AG04450 (cell line): ENCODE results near the gene TROAP. TPM values are rescaled to one million over a fixed set of nuclear protein-coding genes. Genes with fewer than 3 reads are reported as not detected.

Experiments
- CTCF ChIA-PET: fragments of 300-600, 350-600 bp; formaldehyde crosslinking; extraction: SDS; loops from one replicate; lab custom pipeline; 2022; ENCODE audit warnings: antibody characterized with exemption, inconsistent platforms; lab: Charles Lee
- POLR2A ChIA-PET: fragments of 350-600 bp; formaldehyde crosslinking; extraction: SDS; loops from one replicate; lab custom pipeline; 2021; ENCODE audit warnings: antibody characterized with exemption, inconsistent platforms; lab: Yijun Ruan, JAX
- DNase-seq: peaks from one replicate; pipeline ENCODE4 v3.0.0-alpha.2; 2011; ENCODE audit warnings: low read depth, low spot score
- H3K27ac ChIP-seq: one replicate; pipeline ENCODE4 v1.5.1; 2012; ENCODE audit warnings: low read depth, low read length, control low read depth
- H3K27me3 ChIP-seq: one replicate; pipeline ENCODE4 v1.6.0; 2012; ENCODE audit warnings: low read length; ENCODE audit not compliant: control insufficient read depth, insufficient read depth
- H3K4me3 ChIP-seq: 2 replicates; pipeline ENCODE4 v1.5.1; 2011; ENCODE audit warnings: mild to moderate bottlenecking, low read depth, low read length, control low read depth
- H3K9me3 ChIP-seq: 2 replicates; pipeline ENCODE4 v1.5.1; 2012; ENCODE audit warnings: low read length; ENCODE audit not compliant: control insufficient read depth, insufficient read depth
- polyA plus RNA-seq: library from polyadenylated mRNA; depleted of rRNA; stranded (reverse); fragments of >200 nt; gene quantifications from 2 replicates; pipeline ENCODE4 v1.2.3, GENCODE V29; 2011
- TF ChIP-seq, protein P1 (sequence below): IDR thresholded peaks from 2 replicates; pipeline ENCODE4 v1.5.1; 2011; ENCODE audit warnings: low read depth, low read length, control low read depth, inconsistent platforms

Gene TROAP
- polyA plus RNA-seq, 1 experiment = 7.6 TPM

DNA sequence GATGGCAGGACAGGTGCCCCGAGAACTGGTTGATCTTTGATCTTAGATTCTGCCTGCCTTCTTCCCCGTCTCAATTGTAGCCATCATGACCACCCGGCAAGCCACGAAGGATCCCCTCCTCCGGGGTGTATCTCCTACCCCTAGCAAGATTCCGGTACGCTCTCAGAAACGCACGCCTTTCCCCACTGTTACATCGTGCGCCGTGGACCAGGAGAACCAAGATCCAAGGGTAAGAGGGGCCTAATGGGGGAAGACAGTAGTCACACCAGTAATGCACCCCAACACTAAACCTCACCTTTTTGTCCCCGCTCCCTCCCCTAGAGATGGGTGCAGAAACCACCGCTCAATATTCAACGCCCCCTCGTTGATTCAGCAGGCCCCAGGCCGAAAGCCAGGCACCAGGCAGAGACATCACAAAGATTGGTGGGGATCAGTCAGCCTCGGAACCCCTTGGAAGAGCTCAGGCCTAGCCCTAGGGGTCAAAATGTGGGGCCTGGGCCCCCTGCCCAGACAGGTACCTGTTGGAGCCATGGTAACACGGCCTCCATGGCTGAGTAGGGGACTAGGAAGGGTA is 556 bp downstream of the TROAP start:
- POLR2A ChIA-PET = interaction anchor here (0.6 to 1.6 kb wide), 12 partner anchors 8 to 516 kb away, joined by 3 to 11 read pairs (median 3); partner anchors contain the start of genes FAM186B, PRPH, SPATS2 and TUBA1A
- Histone ChIP-seq H3K27ac (no peak overlapping the region), H3K9me3 (no peaks in the 10 kb centered on the region), H3K4me3 (peak overlapping the region; percentile 84), H3K27me3 (peaks cover 4% of the 10 kb centered on the region)
- no peak for DNase-seq
- TF ChIP-seq, protein P1, sequence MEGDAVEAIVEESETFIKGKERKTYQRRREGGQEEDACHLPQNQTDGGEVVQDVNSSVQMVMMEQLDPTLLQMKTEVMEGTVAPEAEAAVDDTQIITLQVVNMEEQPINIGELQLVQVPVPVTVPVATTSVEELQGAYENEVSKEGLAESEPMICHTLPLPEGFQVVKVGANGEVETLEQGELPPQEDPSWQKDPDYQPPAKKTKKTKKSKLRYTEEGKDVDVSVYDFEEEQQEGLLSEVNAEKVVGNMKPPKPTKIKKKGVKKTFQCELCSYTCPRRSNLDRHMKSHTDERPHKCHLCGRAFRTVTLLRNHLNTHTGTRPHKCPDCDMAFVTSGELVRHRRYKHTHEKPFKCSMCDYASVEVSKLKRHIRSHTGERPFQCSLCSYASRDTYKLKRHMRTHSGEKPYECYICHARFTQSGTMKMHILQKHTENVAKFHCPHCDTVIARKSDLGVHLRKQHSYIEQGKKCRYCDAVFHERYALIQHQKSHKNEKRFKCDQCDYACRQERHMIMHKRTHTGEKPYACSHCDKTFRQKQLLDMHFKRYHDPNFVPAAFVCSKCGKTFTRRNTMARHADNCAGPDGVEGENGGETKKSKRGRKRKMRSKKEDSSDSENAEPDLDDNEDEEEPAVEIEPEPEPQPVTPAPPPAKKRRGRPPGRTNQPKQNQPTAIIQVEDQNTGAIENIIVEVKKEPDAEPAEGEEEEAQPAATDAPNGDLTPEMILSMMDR = no peak
- CTCF ChIA-PET = interaction anchor here (0.8 to 2.8 kb wide), 7 partner anchors 8 to 191 kb away, joined by 3 to 18 read pairs (median 10); no protein-coding TSS in a partner anchor

- no peak overlapping the region for H3K4me3 ChIP-seq
- CTCF ChIA-PET = interaction anchor here (0.7 to 2.0 kb wide), 3 partner anchors 17 to 37 kb away, joined by 3 to 5 read pairs (median 4); no protein-coding TSS in a partner anchor
- TF ChIP-seq, protein P1 = no peak
- no peak overlapping the region for H3K27ac ChIP-seq
- H3K9me3 ChIP-seq = no peaks in the 10 kb centered on the region
- no peaks in the 10 kb centered on the region for H3K27me3 ChIP-seq
- no peak for DNase-seq
- POLR2A ChIA-PET = no interaction called here
Observed at GRCh38 chr12:49325606-49326005, 2.6 kb downstream of the TROAP start.

GRCh38 chr12:49327368-49327767 is 4.3 kb downstream of the TROAP start:
- TF ChIP-seq, protein P1 = no peak
- H3K4me3 ChIP-seq = no peak overlapping the region
- CTCF ChIA-PET = no interaction called here
- no peak for DNase-seq
- no peaks in the 10 kb centered on the region for H3K27me3 ChIP-seq
- no peak overlapping the region for H3K27ac ChIP-seq
- POLR2A ChIA-PET = no interaction called here
- no peaks in the 10 kb centered on the region for H3K9me3 ChIP-seq

DNA sequence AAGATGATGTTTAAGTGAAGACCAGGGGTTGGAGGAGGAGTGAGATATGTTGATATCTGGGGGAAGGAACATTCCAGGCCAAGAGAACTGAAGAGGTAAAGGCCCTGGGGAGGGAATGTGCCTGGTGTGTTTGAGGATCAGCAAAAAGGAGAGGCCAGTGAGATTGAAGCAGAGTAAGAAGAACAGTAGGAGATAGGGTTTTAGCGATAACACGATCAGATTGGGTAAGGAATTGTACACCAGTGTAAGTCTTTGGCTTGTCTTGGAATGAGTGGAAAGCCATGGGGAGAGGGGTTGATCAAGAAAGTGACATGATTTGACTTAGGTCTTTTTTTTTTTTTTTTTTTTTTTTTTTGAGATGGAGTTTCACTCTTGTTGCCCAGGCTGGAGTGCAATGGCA is 4.8 kb downstream of the TROAP start:
- CTCF ChIA-PET = no interaction called here

DNA sequence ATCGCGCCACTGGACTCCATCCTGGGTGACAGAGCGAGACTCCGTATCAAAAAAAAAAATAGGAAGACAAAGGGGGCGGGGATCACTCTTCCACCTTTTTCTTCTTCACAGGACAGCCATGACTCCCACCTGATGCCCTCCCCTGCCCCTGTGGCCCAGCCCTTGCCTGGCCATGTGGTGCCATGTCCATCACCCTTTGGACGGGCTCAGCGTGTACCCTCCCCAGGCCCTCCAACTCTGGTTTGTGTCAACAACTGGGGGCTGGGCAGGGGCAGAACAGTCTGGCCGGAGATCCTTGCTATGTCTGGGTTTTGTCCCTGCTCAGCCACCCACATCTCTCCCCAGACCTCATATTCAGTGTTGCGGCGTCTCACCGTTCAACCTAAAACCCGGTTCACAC is 5.8 kb downstream of the TROAP start:
- DNase-seq = no peak
- Histone ChIP-seq H3K9me3 (no peaks in the 10 kb centered on the region; the same call in 1 of the 2 replicates), H3K27ac (no peak overlapping the region), H3K27me3 (peaks cover 4% of the 10 kb centered on the region), H3K4me3 (no peak overlapping the region)
- POLR2A ChIA-PET = no interaction called here
- TF ChIP-seq, protein P1 = no peak
- CTCF ChIA-PET = no interaction called here

More for the DNA sequence above, 4.8 kb downstream of the TROAP start:
- Histone ChIP-seq H3K4me3 (no peak overlapping the region), H3K27me3 (peaks cover under 1% of the 10 kb centered on the region), H3K9me3 (no peaks in the 10 kb centered on the region; the same call in 1 of the 2 replicates), H3K27ac (no peak overlapping the region)
- TF ChIP-seq, protein P1 = no peak
- DNase-seq = no peak
- POLR2A ChIA-PET = no interaction called here
